ENCODE data around the gene PPM1L.
A peak's percentile ranks its signal among the peaks of the same experiment; 100 is the strongest.

The PPM1L gene

GRCh38 chr3:160765211-160765610 lies 9.2 kb downstream of the PPM1L start:
- no peak for DNase-seq

- no peak for DNase-seq
Observed at GRCh38 chr3:160768031-160768430, 12.0 kb downstream of the PPM1L start.

GRCh38 chr3:160768918-160769317 lies 12.9 kb downstream of the PPM1L start:
- no peak for DNase-seq

GRCh38 chr3:160771811-160772459 lies 15.9 kb downstream of the PPM1L start:
- no peak for DNase-seq

- DNase-seq, result no peak
Observed at GRCh38 chr3:160773722-160774121, 17.7 kb downstream of the PPM1L start.

- DNase-seq, result no peak
Observed at GRCh38 chr3:160774172-160774571, 18.1 kb downstream of the PPM1L start.

GRCh38 chr3:160778480-160778879 lies 22.4 kb downstream of the PPM1L start:
- no peak for DNase-seq

GRCh38 chr3:160779040-160779439 lies 23.0 kb downstream of the PPM1L start:
- DNase-seq, result no peak

GRCh38 chr3:160780245-160780644 lies 24.2 kb downstream of the PPM1L start:
- peak; percentile 38 to 63 (median 60) for DNase-seq

- DNase-seq, result no peak
Observed at GRCh38 chr3:160781402-160781801, 25.4 kb downstream of the PPM1L start.

- no peak for DNase-seq
Observed at GRCh38 chr3:160781863-160782262, 25.8 kb downstream of the PPM1L start.

- DNase-seq, result no peak
Observed at GRCh38 chr3:160784853-160785252, 28.8 kb downstream of the PPM1L start.

- no peak for DNase-seq
Observed at GRCh38 chr3:160790726-160791125, 34.7 kb downstream of the PPM1L start.

GRCh38 chr3:160792540-160792939 lies 36.5 kb downstream of the PPM1L start:
- peak; percentile 66 to 85 (median 71) for DNase-seq

- no peak for DNase-seq
Observed at GRCh38 chr3:160793722-160794252, 37.8 kb downstream of the PPM1L start.

- no peak for DNase-seq
Observed at GRCh38 chr3:160796089-160796812, 40.2 kb downstream of the PPM1L start.

- DNase-seq, result no peak
Observed at GRCh38 chr3:160796813-160797164, 40.8 kb downstream of the PPM1L start.

- DNase-seq, result no peak
Observed at GRCh38 chr3:160797356-160797755, 41.3 kb downstream of the PPM1L start.

- peak; percentile 77 to 83 (median 80) for DNase-seq
Observed at GRCh38 chr3:160801386-160802118, 45.5 kb downstream of the PPM1L start.

- DNase-seq, result peak; percentile 43 to 64 (median 61)
Observed at GRCh38 chr3:160804762-160805161, 48.7 kb downstream of the PPM1L start.

- DNase-seq, result no peak
Observed at GRCh38 chr3:160806094-160806493, 50.1 kb downstream of the PPM1L start.

- no peak for DNase-seq
Observed at GRCh38 chr3:160806686-160807085, 50.7 kb downstream of the PPM1L start.

- DNase-seq, result no peak
Observed at GRCh38 chr3:160808838-160809237, 52.8 kb downstream of the PPM1L start.

- DNase-seq, result no peak
Observed at GRCh38 chr3:160809453-160809852, 53.4 kb downstream of the PPM1L start.

Measured in suppressor macrophage treated with lipopolysaccharide for 1 hour (primary cell).